Glutamatergic neuron (in vitro differentiated cells): ENCODE results near the gene FAM222A. TPM values are rescaled to one million over a fixed set of nuclear protein-coding genes. Genes with fewer than 3 reads are reported as not detected.

ENCODE experiments used
- DNase-seq: peaks from one replicate; pipeline ENCODE4 v3.0.0; 2022
- H3K27ac Mint-ChIP-seq: one replicate; pipeline ENCODE4 v1.8.0; 2020; ENCODE audit warnings: mild to moderate bottlenecking, mixed read lengths, inconsistent platforms; ENCODE audit not compliant: unreplicated experiment
- H3K27me3 Mint-ChIP-seq: one replicate; pipeline ENCODE4 v1.8.0; 2020; ENCODE audit warnings: mild to moderate bottlenecking, moderate library complexity, mixed read lengths, inconsistent platforms; ENCODE audit not compliant: unreplicated experiment
- H3K36me3 Mint-ChIP-seq: one replicate; pipeline ENCODE4 v1.8.0; 2020; ENCODE audit warnings: mild to moderate bottlenecking, mixed read lengths, inconsistent platforms; ENCODE audit not compliant: unreplicated experiment
- H3K4me1 Mint-ChIP-seq: one replicate; pipeline ENCODE4 v1.8.0; 2020; ENCODE audit warnings: mild to moderate bottlenecking, low read depth, mixed read lengths, inconsistent platforms; ENCODE audit not compliant: unreplicated experiment
- H3K4me3 Mint-ChIP-seq: one replicate; pipeline ENCODE4 v1.8.0; 2020; ENCODE audit warnings: mild to moderate bottlenecking, mixed read lengths, inconsistent platforms; ENCODE audit not compliant: unreplicated experiment
- H3K9me3 Mint-ChIP-seq: one replicate; pipeline ENCODE4 v1.8.0; 2020; ENCODE audit warnings: mild to moderate bottlenecking, moderate library complexity, mixed read lengths, inconsistent platforms; ENCODE audit not compliant: unreplicated experiment
- total RNA-seq: library from RNA; stranded (reverse); fragmentation: NEBNext Ultra II Directional; extraction: Animal tissue kit (Norgen Biotek cat#: 25700); gene quantifications from one replicate; pipeline ENCODE4 v1.2.1, GENCODE V29; 2021; ENCODE audit not compliant: unreplicated experiment
- TF ChIP-seq, protein P1 (sequence below): fragments of 200-600 bp; sonication (generic); IDR thresholded peaks from one replicate; pipeline ENCODE4 v1.5.0; 2021; ENCODE audit not compliant: partially characterized antibody, unreplicated experiment

Gene FAM222A
- total RNA-seq, 1 donor from 2014 or later, result 18.1 TPM

DNA sequence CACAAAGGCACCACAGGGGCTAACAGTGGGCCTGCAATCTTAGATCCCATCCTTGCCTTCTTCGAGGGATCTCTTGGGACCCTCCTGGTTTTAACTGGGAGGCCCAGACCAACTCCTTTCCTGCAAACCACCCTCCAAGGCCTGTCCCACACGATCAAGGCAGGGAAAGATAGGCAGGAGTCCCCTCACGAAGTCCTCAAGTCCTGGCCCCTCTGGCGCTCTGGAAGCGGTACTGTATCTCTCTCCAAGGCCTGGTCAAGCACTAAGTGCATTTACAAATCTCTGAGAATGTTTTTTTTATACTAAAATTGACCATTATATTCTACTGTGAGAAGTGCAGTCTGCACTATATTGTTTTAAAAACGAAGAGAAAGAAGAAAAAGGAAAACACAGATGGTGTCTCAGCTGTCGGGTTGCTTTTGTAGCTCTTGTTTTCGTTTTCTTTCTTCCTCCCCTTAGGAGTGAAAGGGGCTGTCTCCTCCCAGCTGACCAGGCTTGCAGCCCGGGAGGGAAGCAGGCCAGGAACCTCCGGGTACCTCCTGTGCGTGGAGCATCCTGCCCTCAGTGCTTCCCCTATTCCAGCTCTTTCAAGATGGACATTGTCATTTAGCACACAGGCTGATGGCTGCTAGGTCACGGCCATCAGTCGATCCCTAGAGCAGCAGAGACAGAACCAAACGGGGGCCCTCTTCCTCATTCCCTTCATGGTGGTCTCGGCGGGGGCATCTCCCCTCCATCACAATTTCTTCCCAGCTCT is 56.7 kb downstream of the FAM222A start:
- H3K27ac Mint-ChIP-seq, result peak overlapping the region; percentile 59
- no peak overlapping the region for H3K4me3 Mint-ChIP-seq
- peaks cover 2% of the 10 kb centered on the region for H3K4me1 Mint-ChIP-seq
- no peak for DNase-seq
- H3K36me3 Mint-ChIP-seq, result no peaks in the 10 kb centered on the region
- H3K27me3 Mint-ChIP-seq, result peaks cover 8% of the 10 kb centered on the region
- TF ChIP-seq, protein P1, sequence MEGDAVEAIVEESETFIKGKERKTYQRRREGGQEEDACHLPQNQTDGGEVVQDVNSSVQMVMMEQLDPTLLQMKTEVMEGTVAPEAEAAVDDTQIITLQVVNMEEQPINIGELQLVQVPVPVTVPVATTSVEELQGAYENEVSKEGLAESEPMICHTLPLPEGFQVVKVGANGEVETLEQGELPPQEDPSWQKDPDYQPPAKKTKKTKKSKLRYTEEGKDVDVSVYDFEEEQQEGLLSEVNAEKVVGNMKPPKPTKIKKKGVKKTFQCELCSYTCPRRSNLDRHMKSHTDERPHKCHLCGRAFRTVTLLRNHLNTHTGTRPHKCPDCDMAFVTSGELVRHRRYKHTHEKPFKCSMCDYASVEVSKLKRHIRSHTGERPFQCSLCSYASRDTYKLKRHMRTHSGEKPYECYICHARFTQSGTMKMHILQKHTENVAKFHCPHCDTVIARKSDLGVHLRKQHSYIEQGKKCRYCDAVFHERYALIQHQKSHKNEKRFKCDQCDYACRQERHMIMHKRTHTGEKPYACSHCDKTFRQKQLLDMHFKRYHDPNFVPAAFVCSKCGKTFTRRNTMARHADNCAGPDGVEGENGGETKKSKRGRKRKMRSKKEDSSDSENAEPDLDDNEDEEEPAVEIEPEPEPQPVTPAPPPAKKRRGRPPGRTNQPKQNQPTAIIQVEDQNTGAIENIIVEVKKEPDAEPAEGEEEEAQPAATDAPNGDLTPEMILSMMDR, result no peak
- peaks cover 2% of the 10 kb centered on the region for H3K9me3 Mint-ChIP-seq

DNA sequence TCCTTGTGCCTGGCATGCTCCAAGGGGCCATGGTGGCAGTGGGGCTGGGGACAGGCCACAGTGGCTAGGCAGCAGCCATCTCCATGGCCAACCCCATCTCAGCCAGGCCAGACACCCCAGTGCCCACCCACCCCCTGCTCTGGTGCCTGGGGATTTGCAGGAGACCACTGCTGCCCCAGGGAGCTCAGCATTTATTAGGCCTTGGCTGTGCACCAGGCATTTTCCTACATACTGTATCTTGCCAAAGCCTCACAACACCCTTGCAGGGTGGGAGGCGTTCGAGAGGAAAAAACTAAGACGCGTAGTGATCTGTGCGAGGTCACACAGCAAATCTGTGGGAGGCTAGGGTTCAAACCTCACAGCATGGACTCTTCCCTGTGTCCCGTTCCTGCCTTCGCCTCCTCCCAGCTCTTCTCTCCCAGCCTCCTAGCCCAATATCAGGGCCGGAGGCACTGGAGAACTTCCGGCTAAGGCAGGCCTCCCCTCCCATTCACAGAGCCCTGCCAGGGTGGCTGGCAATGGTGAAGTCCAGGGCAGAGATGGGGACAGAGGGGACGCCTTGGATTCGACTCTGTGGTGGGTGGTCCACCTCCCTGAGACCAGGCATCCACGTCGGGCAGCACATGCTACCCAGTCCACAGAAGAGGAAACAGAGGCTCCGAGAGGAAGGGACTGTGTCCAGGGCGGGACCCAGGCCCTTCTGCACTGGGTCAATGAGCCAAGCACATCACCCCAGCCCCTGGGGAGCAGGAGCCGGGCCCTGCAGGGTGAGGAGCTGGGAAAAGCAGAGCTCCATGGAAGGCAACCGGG is 57.4 kb downstream of the FAM222A start:
- DNase-seq, result no peak
- Mint-ChIP-seq H3K9me3 (peaks cover 2% of the 10 kb centered on the region), H3K36me3 (no peaks in the 10 kb centered on the region), H3K4me3 (no peak overlapping the region), H3K27me3 (peaks cover 6% of the 10 kb centered on the region), H3K27ac (no peak overlapping the region), H3K4me1 (peaks cover 2% of the 10 kb centered on the region)
- TF ChIP-seq, protein P1, result no peak

DNA sequence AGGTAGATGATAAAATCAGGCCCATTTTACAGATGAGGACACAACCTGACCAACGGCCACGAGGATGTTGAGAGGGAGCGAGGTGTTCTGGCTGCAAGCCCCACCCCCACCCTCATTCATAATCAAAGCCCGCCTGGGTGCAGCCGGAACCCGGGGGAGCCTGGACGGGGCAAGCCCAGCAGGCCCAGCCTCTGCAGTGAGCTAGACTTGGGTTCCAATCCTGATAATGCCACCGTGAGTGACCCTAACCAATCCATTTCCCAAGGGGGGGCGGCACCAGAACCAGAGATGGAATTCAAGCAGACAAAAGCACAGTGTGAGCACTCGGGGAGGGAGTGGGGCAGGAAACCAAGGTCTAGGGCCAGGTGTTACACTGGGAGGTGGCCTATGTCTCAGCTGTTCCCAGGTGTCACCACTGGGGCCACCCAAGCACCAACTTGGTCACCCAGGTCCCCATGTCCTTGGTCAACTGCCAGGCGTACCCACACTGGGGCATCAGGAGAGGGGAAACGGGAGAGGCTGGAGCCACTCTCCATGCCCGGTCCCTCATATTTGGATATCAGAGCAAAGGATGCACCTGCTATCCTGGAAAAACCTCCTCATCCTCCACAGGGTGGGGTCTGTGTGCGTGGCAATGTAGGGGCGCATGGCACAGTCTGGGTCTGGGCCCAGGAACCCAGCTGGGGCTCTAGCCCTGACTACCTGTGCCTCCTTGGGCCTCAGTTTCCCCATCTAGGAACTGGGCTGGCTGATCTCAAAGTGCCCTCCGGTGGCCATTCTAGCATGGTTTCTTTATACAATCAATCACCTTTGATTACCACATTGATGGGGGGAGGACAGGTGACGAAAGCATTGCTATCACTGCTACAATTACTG is 58.4 kb downstream of the FAM222A start:
- Mint-ChIP-seq H3K4me1 (peaks cover 2% of the 10 kb centered on the region), H3K27me3 (peaks cover 8% of the 10 kb centered on the region), H3K9me3 (peaks cover 2% of the 10 kb centered on the region), H3K36me3 (no peaks in the 10 kb centered on the region), H3K27ac (no peak overlapping the region), H3K4me3 (no peak overlapping the region)
- TF ChIP-seq, protein P1, result no peak
- no peak for DNase-seq

DNA sequence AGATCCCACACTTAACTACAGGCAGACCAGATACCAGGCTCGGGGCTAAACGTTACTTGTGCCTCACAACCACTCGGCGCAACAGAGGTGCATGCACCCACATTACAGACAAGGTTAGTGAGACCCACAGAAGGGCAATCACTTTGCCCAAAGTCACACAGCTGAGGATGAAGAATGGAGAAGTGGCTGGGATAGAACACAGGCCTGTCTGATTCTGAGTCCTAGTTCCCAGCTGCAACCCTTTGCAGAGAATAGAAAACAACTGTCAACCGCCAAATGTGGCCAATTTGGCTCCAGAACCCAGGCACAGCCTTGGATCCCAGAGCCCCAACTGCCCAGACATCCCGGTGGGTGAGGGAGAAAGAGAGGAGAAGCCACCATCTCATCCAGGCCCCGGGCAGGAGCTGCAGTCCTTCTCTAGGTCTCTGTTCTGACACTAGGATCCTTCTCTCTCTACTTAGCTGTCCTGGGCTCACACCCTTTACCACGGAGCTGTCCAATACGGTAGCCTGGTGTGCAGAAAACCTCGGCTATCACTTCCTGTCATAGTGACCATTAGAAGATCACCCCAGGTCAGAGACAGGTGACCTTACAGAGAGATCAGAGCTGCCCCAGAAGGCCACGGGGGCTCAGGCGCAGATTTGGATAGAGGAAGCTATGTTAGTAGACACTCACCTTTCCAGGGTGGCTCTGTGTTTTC is 59.1 kb downstream of the FAM222A start:
- H3K27ac Mint-ChIP-seq, result no peak overlapping the region
- H3K4me1 Mint-ChIP-seq, result peaks cover 2% of the 10 kb centered on the region
- H3K36me3 Mint-ChIP-seq, result no peaks in the 10 kb centered on the region
- H3K4me3 Mint-ChIP-seq, result no peak overlapping the region
- DNase-seq, result no peak
- peaks cover 8% of the 10 kb centered on the region for H3K27me3 Mint-ChIP-seq
- TF ChIP-seq, protein P1, result no peak
- H3K9me3 Mint-ChIP-seq, result peaks cover 2% of the 10 kb centered on the region
